ENCODE measurements around the gene PTGES. TPM values are rescaled to one million over a fixed set of nuclear protein-coding genes. Genes with fewer than 3 reads are reported as not detected.

The PTGES gene
- total RNA-seq, 1 donor, result 16.0 TPM

- DNase-seq (ENCODE audit: low read depth), result no peak
- no peak for TF ChIP-seq CTCF (IDR thresholded peaks at IDR 0.05; ENCODE audit: insufficient read depth, low read depth, low read length)
- H3K4me3 ChIP-seq (ENCODE audit: low read depth, low read length), result no peak overlapping the region
These were observed 7.1 kb upstream of the PTGES start for GRCh38 chr9:129759804-129760502.

- no peak for DNase-seq (ENCODE audit: low read depth)
- no peak for TF ChIP-seq CTCF (IDR thresholded peaks at IDR 0.05; ENCODE audit: insufficient read depth, low read depth, low read length)
These were observed 6.5 kb upstream of the PTGES start for GRCh38 chr9:129759319-129759718.

GRCh38 chr9:129757045-129757444, 4.2 kb upstream of the PTGES start:
- peak; percentile 13 for TF ChIP-seq CTCF (IDR thresholded peaks at IDR 0.05; ENCODE audit: insufficient read depth, low read depth, low read length)
- no peak overlapping the region for H3K4me3 ChIP-seq (ENCODE audit: low read depth, low read length)
- DNase-seq (ENCODE audit: low read depth), result peak; percentile 58

More at GRCh38 chr9:129759319-129759718, 6.5 kb upstream of the PTGES start:
- H3K4me3 ChIP-seq (ENCODE audit: low read depth, low read length), result no peak overlapping the region

- H3K4me3 ChIP-seq (ENCODE audit: low read depth, low read length), result no peak overlapping the region
- no peak for DNase-seq (ENCODE audit: low read depth)
- TF ChIP-seq CTCF (IDR thresholded peaks at IDR 0.05; ENCODE audit: insufficient read depth, low read depth, low read length), result no peak
These were observed 3.3 kb upstream of the PTGES start for GRCh38 chr9:129756191-129756590.

- DNase-seq (ENCODE audit: low read depth), result no peak
- no peak overlapping the region for H3K4me3 ChIP-seq (ENCODE audit: low read depth, low read length)
- TF ChIP-seq CTCF (IDR thresholded peaks at IDR 0.05; ENCODE audit: insufficient read depth, low read depth, low read length), result no peak
These were observed 2.3 kb upstream of the PTGES start for GRCh38 chr9:129755151-129755550.

- DNase-seq (ENCODE audit: low read depth), result peak; percentile 39
- peak overlapping the region; percentile 55 for H3K4me3 ChIP-seq (ENCODE audit: low read depth, low read length)
- TF ChIP-seq CTCF (IDR thresholded peaks at IDR 0.05; ENCODE audit: insufficient read depth, low read depth, low read length), result no peak
These were observed 721 bp downstream of the PTGES start for GRCh38 chr9:129751841-129752801.

Data from fibroblast of villous mesenchyme (primary cell).